GM12878 (cell line): ENCODE data around the gene LCLAT1.

Experiments
- CBFB ChIP-seq: IDR thresholded peaks from 2 replicates; pipeline ENCODE4 v1.6.1; 2016; ENCODE audit warnings: antibody characterized with exemption, low read depth
- CREB1 ChIP-seq: IDR thresholded peaks from 2 replicates; pipeline ENCODE4 v1.6.1; 2012; ENCODE audit warnings: low read depth, mild to moderate bottlenecking, inconsistent platforms
- CTCF ChIP-seq, 3 experiments: IDR thresholded peaks in 2 of 3; conservative IDR thresholded peaks in 1 of 3; 2 replicates each; pipeline ENCODE4 v1.5.1; 2011; ENCODE audit warnings: low read depth in 3 of 3, low read length in 3 of 3, mild to moderate bottlenecking in 3 of 3, control low read depth in 2 of 3, moderate library complexity in 2 of 3, inconsistent platforms in 1 of 3, mixed read lengths in 1 of 3; ENCODE audit not compliant: control insufficient read depth in 2 of 3, insufficient read depth in 1 of 3; ENCODE audit errors: extremely low read depth in 1 of 3
- EGR1 ChIP-seq, 2 experiments: IDR thresholded peaks; 1 replicate in 1 of 2; 2 replicates in 1 of 2; pipeline ENCODE4 v1.6.1; 2011 to 2012; ENCODE audit warnings: low read depth in 2 of 2, low read length in 2 of 2, borderline replicate concordance in 1 of 2, mild to moderate bottlenecking in 1 of 2, moderate library complexity in 1 of 2
- EP300 ChIP-seq, 2 experiments: fragments of 150-350 bp in 1 of 2; IDR thresholded peaks; 2 replicates each; pipeline ENCODE4 v1.6.1; 2011 to 2012; ENCODE audit warnings: low read depth in 2 of 2, low read length in 2 of 2, borderline replicate concordance in 1 of 2, improper control_type of control experiment in 1 of 2, inconsistent platforms in 1 of 2; ENCODE audit not compliant: control insufficient read depth in 1 of 2
- GABPA ChIP-seq: IDR thresholded peaks from 2 replicates; pipeline ENCODE4 v1.6.1; 2014; ENCODE audit warnings: antibody characterized with exemption, low read depth, mild to moderate bottlenecking, inconsistent platforms
- NFYB ChIP-seq: IDR thresholded peaks from 2 replicates; pipeline ENCODE4 v1.6.1; 2011; ENCODE audit warnings: low read depth, mild to moderate bottlenecking, low read length, improper control_type of control experiment, moderate library complexity; ENCODE audit not compliant: insufficient read depth
- POLR2AphosphoS2 ChIP-seq: IDR thresholded peaks from 2 replicates; pipeline ENCODE4 v1.6.1; 2011; ENCODE audit warnings: low read depth, mild to moderate bottlenecking, low read length, improper control_type of control experiment, moderate library complexity
- RAD21 ChIP-seq: IDR thresholded peaks from 2 replicates; pipeline ENCODE4 v1.6.1; 2011; ENCODE audit warnings: mild to moderate bottlenecking, low read depth, low read length, moderate library complexity; ENCODE audit not compliant: insufficient read depth
- RFX5 ChIP-seq: IDR thresholded peaks from 2 replicates; pipeline ENCODE4 v1.6.1; 2011; ENCODE audit warnings: low read depth, low read length, improper control_type of control experiment
- YY1 ChIP-seq: IDR thresholded peaks from 2 replicates; pipeline ENCODE4 v1.6.1; 2011; ENCODE audit warnings: low read depth, mild to moderate bottlenecking, low read length
- TF ChIP-seq, protein P1 (sequence below): fragments of 450-650 bp; formaldehyde crosslinking; IDR thresholded peaks from 2 replicates; pipeline ENCODE4 v1.5.0; 2022; ENCODE audit warnings: mild to moderate bottlenecking, missing genetic modification characterization
- TF ChIP-seq, protein P2 (sequence below): fragments of 450-650 bp; IDR thresholded peaks from 2 replicates; pipeline ENCODE4 v1.6.1; 2017; ENCODE audit warnings: mild to moderate bottlenecking, low read depth, inconsistent platforms; ENCODE audit not compliant: poor library complexity, severe bottlenecking

GRCh38 chr2:30577151-30577550, 130.1 kb downstream of the LCLAT1 start:
- TF ChIP-seq, protein P1, sequence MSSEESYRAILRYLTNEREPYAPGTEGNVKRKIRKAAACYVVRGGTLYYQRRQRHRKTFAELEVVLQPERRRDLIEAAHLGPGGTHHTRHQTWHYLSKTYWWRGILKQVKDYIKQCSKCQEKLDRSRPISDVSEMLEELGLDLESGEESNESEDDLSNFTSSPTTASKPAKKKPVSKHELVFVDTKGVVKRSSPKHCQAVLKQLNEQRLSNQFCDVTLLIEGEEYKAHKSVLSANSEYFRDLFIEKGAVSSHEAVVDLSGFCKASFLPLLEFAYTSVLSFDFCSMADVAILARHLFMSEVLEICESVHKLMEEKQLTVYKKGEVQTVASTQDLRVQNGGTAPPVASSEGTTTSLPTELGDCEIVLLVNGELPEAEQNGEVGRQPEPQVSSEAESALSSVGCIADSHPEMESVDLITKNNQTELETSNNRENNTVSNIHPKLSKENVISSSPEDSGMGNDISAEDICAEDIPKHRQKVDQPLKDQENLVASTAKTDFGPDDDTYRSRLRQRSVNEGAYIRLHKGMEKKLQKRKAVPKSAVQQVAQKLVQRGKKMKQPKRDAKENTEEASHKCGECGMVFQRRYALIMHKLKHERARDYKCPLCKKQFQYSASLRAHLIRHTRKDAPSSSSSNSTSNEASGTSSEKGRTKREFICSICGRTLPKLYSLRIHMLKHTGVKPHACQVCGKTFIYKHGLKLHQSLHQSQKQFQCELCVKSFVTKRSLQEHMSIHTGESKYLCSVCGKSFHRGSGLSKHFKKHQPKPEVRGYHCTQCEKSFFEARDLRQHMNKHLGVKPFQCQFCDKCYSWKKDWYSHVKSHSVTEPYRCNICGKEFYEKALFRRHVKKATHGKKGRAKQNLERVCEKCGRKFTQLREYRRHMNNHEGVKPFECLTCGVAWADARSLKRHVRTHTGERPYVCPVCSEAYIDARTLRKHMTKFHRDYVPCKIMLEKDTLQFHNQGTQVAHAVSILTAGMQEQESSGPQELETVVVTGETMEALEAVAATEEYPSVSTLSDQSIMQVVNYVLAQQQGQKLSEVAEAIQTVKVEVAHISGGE (CRISPR knock-in tag): no peak
- TF ChIP-seq NFYB (no peak), CREB1 (no peak), GABPA (no peak), CTCF (IDR thresholded peaks at IDR 0.05 in 2 of 3, conservative IDR thresholded peaks at IDR 0.05 in 1 of 3; ENCODE audit: control insufficient read depth in 2 of 3, extremely low read depth in 1 of 3, insufficient read depth in 1 of 3, low read depth in 3 of 3, low read length in 3 of 3) (no peak), POLR2AphosphoS2 (no peak), EGR1 (IDR thresholded peaks at IDR 0.05; ENCODE audit: borderline replicate concordance in 1 of 2, low read depth in 2 of 2, low read length in 2 of 2) (no peak), YY1 (no peak), EP300 (IDR thresholded peaks at IDR 0.05; ENCODE audit: borderline replicate concordance in 1 of 2, control insufficient read depth in 1 of 2, low read depth in 2 of 2, low read length in 2 of 2) (no peak), CBFB (no peak), RFX5 (no peak), RAD21 (no peak)
- TF ChIP-seq, protein P2, sequence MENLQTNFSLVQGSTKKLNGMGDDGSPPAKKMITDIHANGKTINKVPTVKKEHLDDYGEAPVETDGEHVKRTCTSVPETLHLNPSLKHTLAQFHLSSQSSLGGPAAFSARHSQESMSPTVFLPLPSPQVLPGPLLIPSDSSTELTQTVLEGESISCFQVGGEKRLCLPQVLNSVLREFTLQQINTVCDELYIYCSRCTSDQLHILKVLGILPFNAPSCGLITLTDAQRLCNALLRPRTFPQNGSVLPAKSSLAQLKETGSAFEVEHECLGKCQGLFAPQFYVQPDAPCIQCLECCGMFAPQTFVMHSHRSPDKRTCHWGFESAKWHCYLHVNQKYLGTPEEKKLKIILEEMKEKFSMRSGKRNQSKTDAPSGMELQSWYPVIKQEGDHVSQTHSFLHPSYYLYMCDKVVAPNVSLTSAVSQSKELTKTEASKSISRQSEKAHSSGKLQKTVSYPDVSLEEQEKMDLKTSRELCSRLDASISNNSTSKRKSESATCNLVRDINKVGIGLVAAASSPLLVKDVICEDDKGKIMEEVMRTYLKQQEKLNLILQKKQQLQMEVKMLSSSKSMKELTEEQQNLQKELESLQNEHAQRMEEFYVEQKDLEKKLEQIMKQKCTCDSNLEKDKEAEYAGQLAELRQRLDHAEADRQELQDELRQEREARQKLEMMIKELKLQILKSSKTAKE: no peak
